ENCODE data around the gene ALOX12B.

DNA sequence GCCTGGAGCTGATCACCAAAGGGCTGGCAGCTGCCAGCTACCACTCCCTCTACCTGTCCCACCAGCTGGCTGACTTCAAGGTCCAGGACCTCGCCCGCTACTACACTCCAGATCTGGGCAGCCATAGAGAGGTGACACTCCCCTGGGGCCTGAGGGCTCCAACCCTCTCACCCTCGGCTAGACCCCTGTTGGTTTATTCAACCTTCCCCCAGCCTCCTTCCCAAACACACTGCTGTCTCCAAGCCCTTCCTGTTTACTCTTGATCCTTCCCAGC lies 18.0 kb downstream of the ALOX12B start:
- TF ChIP-seq, protein P1, sequence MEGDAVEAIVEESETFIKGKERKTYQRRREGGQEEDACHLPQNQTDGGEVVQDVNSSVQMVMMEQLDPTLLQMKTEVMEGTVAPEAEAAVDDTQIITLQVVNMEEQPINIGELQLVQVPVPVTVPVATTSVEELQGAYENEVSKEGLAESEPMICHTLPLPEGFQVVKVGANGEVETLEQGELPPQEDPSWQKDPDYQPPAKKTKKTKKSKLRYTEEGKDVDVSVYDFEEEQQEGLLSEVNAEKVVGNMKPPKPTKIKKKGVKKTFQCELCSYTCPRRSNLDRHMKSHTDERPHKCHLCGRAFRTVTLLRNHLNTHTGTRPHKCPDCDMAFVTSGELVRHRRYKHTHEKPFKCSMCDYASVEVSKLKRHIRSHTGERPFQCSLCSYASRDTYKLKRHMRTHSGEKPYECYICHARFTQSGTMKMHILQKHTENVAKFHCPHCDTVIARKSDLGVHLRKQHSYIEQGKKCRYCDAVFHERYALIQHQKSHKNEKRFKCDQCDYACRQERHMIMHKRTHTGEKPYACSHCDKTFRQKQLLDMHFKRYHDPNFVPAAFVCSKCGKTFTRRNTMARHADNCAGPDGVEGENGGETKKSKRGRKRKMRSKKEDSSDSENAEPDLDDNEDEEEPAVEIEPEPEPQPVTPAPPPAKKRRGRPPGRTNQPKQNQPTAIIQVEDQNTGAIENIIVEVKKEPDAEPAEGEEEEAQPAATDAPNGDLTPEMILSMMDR (IDR thresholded peaks at IDR 0.05) = no peak
- TF ChIP-seq POLR2A (IDR thresholded peaks at IDR 0.05) = no peak

Measured in lower leg skin (tissue), 3 donors.